ENCODE data around the gene C2CD2. TPM values are rescaled to one million over a fixed set of nuclear protein-coding genes. Genes with fewer than 3 reads are reported as not detected.
"Not testable (repeated sequence)": the region's sequence is repeated elsewhere in the genome, so short reads cannot be mapped to it uniquely, and the experiment has no call there.

Gene C2CD2
- total RNA-seq, 1 donor from 2014 or later, result 31.1 TPM

GRCh38 chr21:41997657-41998056 is 43.8 kb upstream of the C2CD2 start:
- Mint-ChIP-seq H3K27ac (no peak overlapping the region), H3K36me3 (peaks cover 64% of the 10 kb centered on the region), H3K27me3 (ENCODE audit: low read depth) (no peaks in the 10 kb centered on the region), H3K9me3 (peaks cover 18% of the 10 kb centered on the region), H3K4me1 (no peaks in the 10 kb centered on the region), H3K4me3 (no peak overlapping the region)
- DNase-seq (ENCODE audit: low spot score in 2 of 2, unreplicated experiment in 2 of 2), result no peak
- TF ChIP-seq, protein P1, sequence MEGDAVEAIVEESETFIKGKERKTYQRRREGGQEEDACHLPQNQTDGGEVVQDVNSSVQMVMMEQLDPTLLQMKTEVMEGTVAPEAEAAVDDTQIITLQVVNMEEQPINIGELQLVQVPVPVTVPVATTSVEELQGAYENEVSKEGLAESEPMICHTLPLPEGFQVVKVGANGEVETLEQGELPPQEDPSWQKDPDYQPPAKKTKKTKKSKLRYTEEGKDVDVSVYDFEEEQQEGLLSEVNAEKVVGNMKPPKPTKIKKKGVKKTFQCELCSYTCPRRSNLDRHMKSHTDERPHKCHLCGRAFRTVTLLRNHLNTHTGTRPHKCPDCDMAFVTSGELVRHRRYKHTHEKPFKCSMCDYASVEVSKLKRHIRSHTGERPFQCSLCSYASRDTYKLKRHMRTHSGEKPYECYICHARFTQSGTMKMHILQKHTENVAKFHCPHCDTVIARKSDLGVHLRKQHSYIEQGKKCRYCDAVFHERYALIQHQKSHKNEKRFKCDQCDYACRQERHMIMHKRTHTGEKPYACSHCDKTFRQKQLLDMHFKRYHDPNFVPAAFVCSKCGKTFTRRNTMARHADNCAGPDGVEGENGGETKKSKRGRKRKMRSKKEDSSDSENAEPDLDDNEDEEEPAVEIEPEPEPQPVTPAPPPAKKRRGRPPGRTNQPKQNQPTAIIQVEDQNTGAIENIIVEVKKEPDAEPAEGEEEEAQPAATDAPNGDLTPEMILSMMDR (IDR thresholded peaks at IDR 0.05; ENCODE audit: unreplicated experiment), result no peak

- Mint-ChIP-seq H3K36me3 (peaks cover 76% of the 10 kb centered on the region), H3K9me3 (peaks cover 18% of the 10 kb centered on the region), H3K4me3 (no peak overlapping the region), H3K27me3 (ENCODE audit: low read depth) (no peaks in the 10 kb centered on the region), H3K4me1 (no peaks in the 10 kb centered on the region), H3K27ac (no peak overlapping the region)
- TF ChIP-seq, protein P1 (IDR thresholded peaks at IDR 0.05; ENCODE audit: unreplicated experiment), result no peak
- DNase-seq (ENCODE audit: low spot score in 2 of 2, unreplicated experiment in 2 of 2), result no peak
These were observed 41.8 kb upstream of the C2CD2 start for GRCh38 chr21:41995577-41995976.

DNA sequence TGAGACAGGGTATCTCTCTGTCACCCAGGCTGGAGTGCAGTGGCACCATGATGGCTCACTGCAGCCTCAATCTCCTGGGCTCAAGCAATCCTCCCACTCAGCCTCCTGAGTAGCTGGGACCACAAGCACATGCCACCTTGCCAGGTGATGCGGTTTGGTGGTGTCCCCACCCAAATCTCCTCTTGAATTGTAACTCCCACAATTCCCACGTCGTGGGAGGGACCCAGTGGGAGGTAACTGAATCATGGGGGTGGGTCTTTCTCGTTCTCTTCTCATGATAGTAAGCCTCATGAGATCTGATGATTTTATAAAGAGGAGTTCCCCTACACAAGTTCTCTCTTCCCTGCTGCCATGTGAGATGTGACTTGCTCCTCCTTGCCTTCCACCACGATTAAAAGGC is 40.8 kb upstream of the C2CD2 start:
- H3K36me3 Mint-ChIP-seq, result peaks cover 71% of the 10 kb centered on the region
- H3K4me1 Mint-ChIP-seq; H3K27ac Mint-ChIP-seq; H3K27me3 Mint-ChIP-seq (ENCODE audit: low read depth); H3K4me3 Mint-ChIP-seq; DNase-seq (ENCODE audit: low spot score in 2 of 2, unreplicated experiment in 2 of 2): not testable (repeated sequence)
- H3K9me3 Mint-ChIP-seq, result peaks cover 18% of the 10 kb centered on the region

- Mint-ChIP-seq H3K36me3 (peaks cover 67% of the 10 kb centered on the region), H3K27me3 (ENCODE audit: low read depth) (no peaks in the 10 kb centered on the region), H3K4me1 (no peaks in the 10 kb centered on the region), H3K27ac (no peak overlapping the region), H3K4me3 (no peak overlapping the region), H3K9me3 (peaks cover 18% of the 10 kb centered on the region)
- TF ChIP-seq, protein P1 (IDR thresholded peaks at IDR 0.05; ENCODE audit: unreplicated experiment), result no peak
- no peak for DNase-seq (ENCODE audit: low spot score in 2 of 2, unreplicated experiment in 2 of 2)
These were observed 39.9 kb upstream of the C2CD2 start for GRCh38 chr21:41993744-41994143.

DNA sequence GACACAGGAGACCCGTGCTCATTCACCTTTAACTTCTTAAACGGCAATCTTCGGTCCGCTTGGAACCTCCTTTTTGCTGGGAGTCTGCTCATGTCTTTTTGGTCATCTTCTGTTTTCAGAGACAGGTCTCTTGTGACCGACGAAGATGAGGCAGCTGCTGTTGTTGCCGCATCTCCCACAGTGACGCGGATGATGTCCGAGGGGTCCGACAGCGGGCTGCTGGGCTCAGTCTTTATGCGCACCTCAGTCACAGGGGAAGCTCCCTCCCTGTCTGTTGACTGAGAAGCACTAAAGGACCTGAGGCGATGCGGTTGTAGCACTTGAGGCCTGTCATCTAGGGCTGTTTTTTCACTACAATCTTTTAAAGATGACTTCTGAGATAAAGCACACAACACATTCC is 38.8 kb upstream of the C2CD2 start:
- no peaks in the 10 kb centered on the region for H3K27me3 Mint-ChIP-seq (ENCODE audit: low read depth)
- no peak overlapping the region for H3K27ac Mint-ChIP-seq
- no peak for DNase-seq (ENCODE audit: low spot score in 2 of 2, unreplicated experiment in 2 of 2)
- H3K4me3 Mint-ChIP-seq, result no peak overlapping the region
- peaks cover 18% of the 10 kb centered on the region for H3K9me3 Mint-ChIP-seq
- peaks cover 62% of the 10 kb centered on the region for H3K36me3 Mint-ChIP-seq
- TF ChIP-seq, protein P1 (IDR thresholded peaks at IDR 0.05; ENCODE audit: unreplicated experiment), result no peak
- no peaks in the 10 kb centered on the region for H3K4me1 Mint-ChIP-seq

- H3K9me3 Mint-ChIP-seq, result peaks cover 15% of the 10 kb centered on the region
- no peak overlapping the region for H3K4me3 Mint-ChIP-seq
- H3K36me3 Mint-ChIP-seq, result peaks cover 57% of the 10 kb centered on the region
- TF ChIP-seq, protein P1 (IDR thresholded peaks at IDR 0.05; ENCODE audit: unreplicated experiment), result no peak
- DNase-seq (ENCODE audit: low spot score in 2 of 2, unreplicated experiment in 2 of 2), result no peak
- H3K27ac Mint-ChIP-seq, result no peak overlapping the region
- H3K4me1 Mint-ChIP-seq, result no peaks in the 10 kb centered on the region
- no peaks in the 10 kb centered on the region for H3K27me3 Mint-ChIP-seq (ENCODE audit: low read depth)
These were observed 37.8 kb upstream of the C2CD2 start for GRCh38 chr21:41991659-41992058.

Measured in mesothelial cell of epicardium (in vitro differentiated cells).